Kidney epithelial cell (primary cell): ENCODE measurements around the gene XPC. TPM values are rescaled to one million over a fixed set of nuclear protein-coding genes. Genes with fewer than 3 reads are reported as not detected.

Experiments
- DNase-seq: peaks from one replicate; pipeline ENCODE4 v3.0.0-alpha.2; 2010; ENCODE audit warnings: low read depth
- H3K27me3 ChIP-seq: 2 replicates; pipeline ENCODE4 v1.6.0; 2011; ENCODE audit warnings: low read length; ENCODE audit not compliant: control insufficient read depth, insufficient read depth
- H3K36me3 ChIP-seq: 2 replicates; pipeline ENCODE4 v1.5.1; 2011; ENCODE audit warnings: low read length; ENCODE audit not compliant: control insufficient read depth, insufficient read depth
- H3K4me3 ChIP-seq: 2 replicates; pipeline ENCODE4 v1.5.1; 2011; ENCODE audit warnings: low read depth, mild to moderate bottlenecking, control low read depth, low read length
- CTCF ChIP-seq: IDR thresholded peaks from 2 replicates; pipeline ENCODE4 v1.5.1; 2011; ENCODE audit warnings: mild to moderate bottlenecking, moderate library complexity, low read length, control low read depth, inconsistent platforms; ENCODE audit not compliant: insufficient read depth, poor library complexity, severe bottlenecking
- total RNA-seq: library from RNA; depleted of rRNA; stranded (reverse); fragments of >200 nt; gene quantifications from 2 replicates; pipeline ENCODE4 v1.2.3, GENCODE V29; 2015

XPC gene
- total RNA-seq, 1 donor from 2014 or later = 34.9 TPM

- no peak for DNase-seq
- Histone ChIP-seq H3K27me3 (no peaks in the 10 kb centered on the region), H3K36me3 (peaks cover 3% of the 10 kb centered on the region), H3K4me3 (no peak overlapping the region)
- peak; percentile 32 for TF ChIP-seq CTCF
Measured at GRCh38 chr3:14152233-14152962, 26.0 kb downstream of the XPC start.

- H3K36me3 ChIP-seq = peaks cover 3% of the 10 kb centered on the region
- no peak for DNase-seq
- H3K27me3 ChIP-seq = no peaks in the 10 kb centered on the region
- TF ChIP-seq CTCF = no peak
- no peak overlapping the region for H3K4me3 ChIP-seq
Measured at GRCh38 chr3:14151471-14152083, 26.8 kb downstream of the XPC start.

- H3K4me3 ChIP-seq = no peak overlapping the region
- H3K36me3 ChIP-seq = peaks cover 4% of the 10 kb centered on the region
- no peaks in the 10 kb centered on the region for H3K27me3 ChIP-seq
- TF ChIP-seq CTCF = no peak
- DNase-seq = no peak
Measured at GRCh38 chr3:14150491-14151230, 27.7 kb downstream of the XPC start.

GRCh38 chr3:14150078-14150477 is 28.3 kb downstream of the XPC start:
- Histone ChIP-seq H3K27me3 (no peaks in the 10 kb centered on the region), H3K4me3 (no peak overlapping the region), H3K36me3 (peaks cover 4% of the 10 kb centered on the region)
- DNase-seq = no peak
- TF ChIP-seq CTCF = no peak

GRCh38 chr3:14148041-14148985 is 30.1 kb downstream of the XPC start:
- H3K36me3 ChIP-seq = peaks cover 4% of the 10 kb centered on the region
- no peak overlapping the region for H3K4me3 ChIP-seq
- no peak for DNase-seq
- H3K27me3 ChIP-seq = no peaks in the 10 kb centered on the region
- peak; percentile 26 for TF ChIP-seq CTCF
